Measurements from ENCODE around the gene AANAT.

AANAT gene

GRCh38 chr17:76426853-76427252, 40.5 kb upstream of the AANAT start:
- ChIA-PET CTCF (interaction anchor here (1.1 to 2.0 kb wide), 8 partner anchors 9 to 245 kb away, joined by 3 to 10 read pairs (median 4); no protein-coding TSS in a partner anchor), POLR2A (no interaction called here)
- DNase-seq (ENCODE audit: extremely low spot score), result no peak
- TF ChIP-seq CTCF (IDR thresholded peaks at IDR 0.05; ENCODE audit: control extremely low read depth, extremely low read depth, low read depth, missing control alignments), result no peak

- CTCF ChIA-PET, result interaction anchor here (0.9 to 2.0 kb wide), 13 partner anchors 8 to 246 kb away, joined by 3 to 10 read pairs (median 4); no protein-coding TSS in a partner anchor
- TF ChIP-seq CTCF (IDR thresholded peaks at IDR 0.05; ENCODE audit: control extremely low read depth, extremely low read depth, low read depth, missing control alignments), result no peak
- POLR2A ChIA-PET, result no interaction called here
- no peak for DNase-seq (ENCODE audit: extremely low spot score)
Observed at GRCh38 chr17:76427501-76428231, 39.7 kb upstream of the AANAT start.

GRCh38 chr17:76428511-76428910, 38.9 kb upstream of the AANAT start:
- CTCF ChIA-PET, result interaction anchor here (0.9 to 1.7 kb wide), 10 partner anchors 12 to 77 kb away, joined by 3 to 10 read pairs (median 4); no protein-coding TSS in a partner anchor
- POLR2A ChIA-PET, result no interaction called here
- TF ChIP-seq CTCF (IDR thresholded peaks at IDR 0.05; ENCODE audit: control extremely low read depth, extremely low read depth, low read depth, missing control alignments), result no peak
- DNase-seq (ENCODE audit: extremely low spot score), result no peak

GRCh38 chr17:76431509-76431908, 35.9 kb upstream of the AANAT start:
- ChIA-PET CTCF (interaction anchor here (1.1 to 2.5 kb wide), 2 partner anchors 23 to 46 kb away, joined by 3 to 13 read pairs; no protein-coding TSS in a partner anchor), POLR2A (no interaction called here)
- TF ChIP-seq CTCF (IDR thresholded peaks at IDR 0.05; ENCODE audit: control extremely low read depth, extremely low read depth, low read depth, missing control alignments), result no peak
- no peak for DNase-seq (ENCODE audit: extremely low spot score)

- DNase-seq (ENCODE audit: extremely low spot score), result no peak
- ChIA-PET CTCF (interaction anchor here (2.5 kb wide), 1 partner anchor 24 kb away, joined by 13 read pairs; no protein-coding TSS in a partner anchor), POLR2A (no interaction called here)
- no peak for TF ChIP-seq CTCF (IDR thresholded peaks at IDR 0.05; ENCODE audit: control extremely low read depth, extremely low read depth, low read depth, missing control alignments)
Observed at GRCh38 chr17:76432004-76432403, 35.4 kb upstream of the AANAT start.

- CTCF ChIA-PET, result no interaction called here
- no peak for DNase-seq (ENCODE audit: extremely low spot score)
- POLR2A ChIA-PET, result no interaction called here
- peak; percentile 12 for TF ChIP-seq CTCF (IDR thresholded peaks at IDR 0.05; ENCODE audit: control extremely low read depth, extremely low read depth, low read depth, missing control alignments)
Observed at GRCh38 chr17:76432712-76433336, 34.6 kb upstream of the AANAT start.

Data from GM10248 (cell line).